Smooth muscle cell of the pulmonary artery (primary cell): ENCODE data around the gene FNIP2. TPM values are rescaled to one million over a fixed set of nuclear protein-coding genes. Genes with fewer than 3 reads are reported as not detected.

Source experiments
- total RNA-seq: library from RNA; depleted of rRNA; stranded (reverse); fragments of >200 nt; gene quantifications from 2 replicates; pipeline ENCODE4 v1.2.3, GENCODE V29; 2014

FNIP2 gene
- total RNA-seq = 44.8 and 79.2 TPM in 2 replicates

GRCh38 chr4:158768555-158769174 lies at the start of gene FNIP2:
TSS of gene FNIP2 (plus strand) at chr4:158769026. CDS start at chr4:158769213, 187 bp downstream.

GRCh38 chr4:158722917-158723793 lies 45.7 kb upstream of the FNIP2 start, which contains the start of gene PPID:
TSS of gene PPID (minus strand) at chr4:158723396. CDS start at chr4:158723288, 108 bp downstream.

Other genes with a start within 250 kb of the FNIP2 start
- gene RXFP1, start 247.1 kb upstream of the FNIP2 start, total RNA-seq = 0.50 and 14.7 TPM in 2 replicates
- gene C4orf46, start 97.1 kb upstream of the FNIP2 start, total RNA-seq = 9.2 and 14.6 TPM in 2 replicates
- gene ETFDH, start 96.7 kb upstream of the FNIP2 start, total RNA-seq = 31.5 and 39.9 TPM in 2 replicates
- gene PPID, start 45.6 kb upstream of the FNIP2 start, total RNA-seq = 31.3 and 35.4 TPM in 2 replicates